SK-N-SH (cell line): ENCODE measurements around the gene HS6ST3. TPM values are rescaled to one million over a fixed set of nuclear protein-coding genes. Genes with fewer than 3 reads are reported as not detected.

Source experiments
- CTCF ChIA-PET: fragments of 300-600, 350-600 bp; formaldehyde crosslinking; extraction: SDS; loops from one replicate; lab custom pipeline; 2021; lab: Yijun Ruan, JAX
- POLR2A ChIA-PET: fragments of 350-600 bp; sonication (Branson Sonifier 250); formaldehyde crosslinking; extraction: SDS; loops from one replicate; lab custom pipeline; 2020; ENCODE audit warnings: antibody characterized with exemption, inconsistent platforms; lab: Yijun Ruan, JAX
- DNase-seq: peaks from one replicate; pipeline ENCODE4 v3.0.0; 2012
- H2AFZ ChIP-seq: fragments of 200-600 bp; sonication (generic); 2 replicates; pipeline ENCODE4 v1.8.1; 2016; ENCODE audit warnings: antibody characterized with exemption, mild to moderate bottlenecking, low read depth
- H3F3A ChIP-seq: fragments of 200-600 bp; sonication (generic); replicated peaks from 2 replicates; pipeline ENCODE3; 2016; ENCODE audit warnings: antibody characterized with exemption, mild to moderate bottlenecking; ENCODE audit not compliant: insufficient read depth
- H3K27ac ChIP-seq, 2 experiments: fragments of 200-500 bp in 1 of 2; fragments of 200-600 bp in 1 of 2; sonication (Bioruptor generic) in 1 of 2; sonication (generic), shearing (Covaris generic) in 1 of 2; 2 replicates each; pipeline versions ENCODE4 v1.5.1 to v1.6.1; 2014 to 2016; ENCODE audit warnings: low read depth in 2 of 2, inconsistent platforms in 1 of 2, low read length in 1 of 2, mild to moderate bottlenecking in 1 of 2, mixed read lengths in 1 of 2
- H3K27me3 ChIP-seq: fragments of 200-600 bp; sonication (generic), shearing (Covaris generic); 2 replicates; pipeline ENCODE4 v1.6.1; 2016; ENCODE audit warnings: mixed run types; ENCODE audit not compliant: insufficient read depth
- H3K36me3 ChIP-seq, 2 experiments: fragments of 200-500 bp in 1 of 2; fragments of 200-600 bp in 1 of 2; sonication (Bioruptor generic) in 1 of 2; sonication (generic) in 1 of 2; replicated peaks in 1 of 2; 2 replicates each; pipeline versions ENCODE3 to v1.5.1; 2014 to 2016; ENCODE audit warnings: low read length in 1 of 2, mild to moderate bottlenecking in 1 of 2; ENCODE audit not compliant: insufficient read depth in 2 of 2, control insufficient read depth in 1 of 2
- H3K4me1 ChIP-seq, 2 experiments: fragments of 200-500 bp in 1 of 2; fragments of 200-600 bp in 1 of 2; sonication (Bioruptor generic) in 1 of 2; sonication (generic), shearing (Covaris generic) in 1 of 2; 2 replicates each; pipeline versions ENCODE4 v1.5.1 to v1.6.1; 2014 to 2016; ENCODE audit warnings: low read depth in 1 of 2, low read length in 1 of 2, mixed run types in 1 of 2; ENCODE audit not compliant: insufficient read depth in 2 of 2, control insufficient read depth in 1 of 2
- H3K4me2 ChIP-seq: fragments of 200-600 bp; sonication (generic), shearing (Covaris generic); 2 replicates; pipeline ENCODE4 v1.6.1; 2017; ENCODE audit warnings: mixed run types
- H3K4me3 ChIP-seq, 2 experiments: fragments of 200-500 bp in 1 of 2; fragments of 200-600 bp in 1 of 2; sonication (Bioruptor generic) in 1 of 2; sonication (generic), shearing (Covaris generic) in 1 of 2; 2 replicates each; pipeline versions ENCODE4 v1.5.1 to v1.8.1; 2014 to 2016; ENCODE audit warnings: low read depth in 2 of 2, inconsistent platforms in 1 of 2, low read length in 1 of 2, mild to moderate bottlenecking in 1 of 2, mixed read lengths in 1 of 2, moderate library complexity in 1 of 2
- H3K79me2 ChIP-seq: fragments of 200-600 bp; sonication (generic); 2 replicates; pipeline ENCODE4 v1.8.1; 2017; ENCODE audit warnings: mild to moderate bottlenecking; ENCODE audit not compliant: insufficient read depth
- H3K9ac ChIP-seq: fragments of 200-600 bp; sonication (generic); 2 replicates; pipeline ENCODE4 v1.6.1; 2017; ENCODE audit warnings: mixed run types
- H3K9me2 ChIP-seq: fragments of 200-600 bp; sonication (generic); 2 replicates; pipeline ENCODE4 v1.6.1; 2017; ENCODE audit warnings: mixed run types
- H3K9me3 ChIP-seq: fragments of 200-600 bp; sonication (generic); 2 replicates; pipeline ENCODE4 v1.6.1; 2017; ENCODE audit warnings: mixed run types, mild to moderate bottlenecking, moderate library complexity
- H4K20me1 ChIP-seq: fragments of 200-600 bp; sonication (generic); 2 replicates; pipeline ENCODE4 v1.6.1; 2017; ENCODE audit warnings: mild to moderate bottlenecking, mixed run types; ENCODE audit not compliant: insufficient read depth
- EP300 ChIP-seq, 2 experiments: IDR thresholded peaks; 2 replicates each; pipeline versions ENCODE4 v1.4.0 to v1.6.1; 2012; ENCODE audit warnings: borderline replicate concordance in 1 of 2, low read depth in 1 of 2, low read length in 1 of 2
- FOSL2 ChIP-seq: IDR thresholded peaks from 2 replicates; pipeline ENCODE4 v1.4.0; 2012; ENCODE audit warnings: low read depth, mild to moderate bottlenecking, moderate library complexity, borderline replicate concordance
- RAD21 ChIP-seq: IDR thresholded peaks from 2 replicates; pipeline ENCODE4 v1.6.1; 2012; ENCODE audit warnings: mild to moderate bottlenecking, low read length
- RCOR1 ChIP-seq: fragments of 150-350 bp; IDR thresholded peaks from 2 replicates; pipeline ENCODE4 v1.6.1; 2017; ENCODE audit warnings: antibody characterized with exemption, low read length
- TAF1 ChIP-seq: IDR thresholded peaks from 2 replicates; pipeline ENCODE4 v1.6.1; 2012; ENCODE audit warnings: low read depth, mild to moderate bottlenecking, low read length, moderate library complexity, borderline replicate concordance
- TEAD4 ChIP-seq: IDR thresholded peaks from 2 replicates; pipeline ENCODE4 v1.4.0; 2012; ENCODE audit warnings: mild to moderate bottlenecking, borderline replicate concordance; ENCODE audit not compliant: insufficient read depth
- WGBS: methylation state at CpG from one replicate; pipeline ENCODE4 v1.1.6; 2017; ENCODE audit warnings: low lambda C conversion rate; 5-methylcytosine and 5-hydroxymethylcytosine counted together
- polyA plus RNA-seq, 3 experiments: library from polyadenylated mRNA; depleted of rRNA; stranded (reverse); fragments of >200 nt; gene quantifications; 2 replicates each; pipeline ENCODE4 v1.2.3, GENCODE V29; 2012
- TF ChIP-seq, protein P1 (sequence below): IDR thresholded peaks from 2 replicates; pipeline ENCODE4 v1.4.0; 2012; ENCODE audit warnings: low read depth, borderline replicate concordance
- TF ChIP-seq, protein P2 (sequence below): fragments of 150-350 bp; IDR thresholded peaks from 2 replicates; pipeline ENCODE4 v1.6.1; 2016; ENCODE audit warnings: mild to moderate bottlenecking, low read depth, low read length

Gene HS6ST3
- polyA plus RNA-seq, 1 of the 3 experiments (the other 2 are of a cell fraction): under 0.01 TPM

DNA sequence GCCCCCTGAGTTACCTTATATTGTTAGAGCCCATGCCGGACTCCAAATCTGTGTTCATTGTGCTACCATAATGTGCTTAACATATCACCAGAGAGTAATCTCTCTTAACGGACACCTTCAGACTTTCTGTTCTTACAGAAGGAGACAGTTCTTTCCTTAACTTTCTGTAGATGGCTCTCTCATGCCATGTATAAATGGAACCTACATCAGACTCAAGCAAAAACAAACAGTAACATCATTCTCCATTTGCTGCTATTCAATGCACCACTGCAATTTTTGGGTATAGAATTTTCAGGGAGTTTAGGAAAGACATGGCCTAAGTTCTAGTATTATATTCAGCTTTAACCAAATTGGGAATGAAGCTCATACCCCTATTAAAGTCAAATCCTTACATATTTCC, 24.1 kb upstream of the HS6ST3 start:
- 71% methylated on average over 2 of the region's 2 CpGs for WGBS
- TF ChIP-seq RAD21: peak; percentile 39
- TF ChIP-seq, protein P1, sequence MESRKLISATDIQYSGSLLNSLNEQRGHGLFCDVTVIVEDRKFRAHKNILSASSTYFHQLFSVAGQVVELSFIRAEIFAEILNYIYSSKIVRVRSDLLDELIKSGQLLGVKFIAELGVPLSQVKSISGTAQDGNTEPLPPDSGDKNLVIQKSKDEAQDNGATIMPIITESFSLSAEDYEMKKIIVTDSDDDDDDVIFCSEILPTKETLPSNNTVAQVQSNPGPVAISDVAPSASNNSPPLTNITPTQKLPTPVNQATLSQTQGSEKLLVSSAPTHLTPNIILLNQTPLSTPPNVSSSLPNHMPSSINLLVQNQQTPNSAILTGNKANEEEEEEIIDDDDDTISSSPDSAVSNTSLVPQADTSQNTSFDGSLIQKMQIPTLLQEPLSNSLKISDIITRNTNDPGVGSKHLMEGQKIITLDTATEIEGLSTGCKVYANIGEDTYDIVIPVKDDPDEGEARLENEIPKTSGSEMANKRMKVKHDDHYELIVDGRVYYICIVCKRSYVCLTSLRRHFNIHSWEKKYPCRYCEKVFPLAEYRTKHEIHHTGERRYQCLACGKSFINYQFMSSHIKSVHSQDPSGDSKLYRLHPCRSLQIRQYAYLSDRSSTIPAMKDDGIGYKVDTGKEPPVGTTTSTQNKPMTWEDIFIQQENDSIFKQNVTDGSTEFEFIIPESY: no peak
- TF ChIP-seq, all 33 proteins: peak for 1
- H3K27me3 ChIP-seq: no peaks in the 10 kb centered on the region
- H3K79me2 ChIP-seq: no peaks in the 10 kb centered on the region
- H3K9me3 ChIP-seq: no peaks in the 10 kb centered on the region
- ChIA-PET CTCF (interaction anchor here (1.1 to 3.5 kb wide), 4 partner anchors 8 to 751 kb away, joined by 3 to 13 read pairs (median 5); partner anchors contain the start of gene UGGT2), POLR2A (no interaction called here)
- no peak overlapping the region for H2AFZ ChIP-seq
- no peak for DNase-seq
- H4K20me1 ChIP-seq: no peaks in the 10 kb centered on the region
- no peaks in the 10 kb centered on the region for H3K36me3 ChIP-seq
- no peak overlapping the region for H3K9ac ChIP-seq
- no peak overlapping the region for H3K4me2 ChIP-seq
- H3K27ac ChIP-seq: no peak overlapping the region
- H3K4me3 ChIP-seq: no peak overlapping the region
- H3K4me1 ChIP-seq: no peaks in the 10 kb centered on the region
- no peaks in the 10 kb centered on the region for H3F3A ChIP-seq
- no peaks in the 10 kb centered on the region for H3K9me2 ChIP-seq

DNA sequence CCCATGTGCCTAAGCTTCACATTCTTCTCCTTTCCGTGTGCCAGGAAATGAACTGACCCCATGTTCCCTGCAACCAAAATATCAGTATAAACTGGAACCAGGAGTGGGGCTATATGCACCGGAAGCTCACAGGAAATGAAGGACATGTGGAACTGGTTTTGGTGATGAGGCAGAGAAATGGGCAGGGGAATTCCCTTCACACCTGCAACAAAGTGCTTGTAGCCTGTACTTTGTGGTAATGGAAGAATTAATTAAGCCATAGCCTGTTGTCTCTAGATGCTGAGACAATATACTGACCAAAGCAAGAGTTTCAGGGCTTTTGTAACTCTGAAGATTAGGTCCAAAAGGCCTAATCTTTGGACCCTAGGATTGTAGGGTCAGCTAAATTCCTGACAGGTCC, 21.2 kb upstream of the HS6ST3 start:
- no peak overlapping the region for H3K9ac ChIP-seq
- H2AFZ ChIP-seq: no peak overlapping the region
- H3K4me2 ChIP-seq: no peak overlapping the region
- no peaks in the 10 kb centered on the region for H3K4me1 ChIP-seq
- POLR2A ChIA-PET: no interaction called here
- H3K27ac ChIP-seq: no peak overlapping the region
- TF ChIP-seq FOSL2 (no peak), RCOR1 (no peak), TAF1 (no peak), TEAD4 (no peak), EP300 (IDR thresholded peaks at IDR 0.05; ENCODE audit: borderline replicate concordance in 1 of 2, low read depth in 1 of 2, low read length in 1 of 2) (no peak)
- TF ChIP-seq, protein P2, sequence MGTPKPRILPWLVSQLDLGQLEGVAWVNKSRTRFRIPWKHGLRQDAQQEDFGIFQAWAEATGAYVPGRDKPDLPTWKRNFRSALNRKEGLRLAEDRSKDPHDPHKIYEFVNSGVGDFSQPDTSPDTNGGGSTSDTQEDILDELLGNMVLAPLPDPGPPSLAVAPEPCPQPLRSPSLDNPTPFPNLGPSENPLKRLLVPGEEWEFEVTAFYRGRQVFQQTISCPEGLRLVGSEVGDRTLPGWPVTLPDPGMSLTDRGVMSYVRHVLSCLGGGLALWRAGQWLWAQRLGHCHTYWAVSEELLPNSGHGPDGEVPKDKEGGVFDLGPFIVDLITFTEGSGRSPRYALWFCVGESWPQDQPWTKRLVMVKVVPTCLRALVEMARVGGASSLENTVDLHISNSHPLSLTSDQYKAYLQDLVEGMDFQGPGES: no peak
- TF ChIP-seq, protein P1: no peak
- TF ChIP-seq, all 33 proteins: peak for 0
- 47% methylated on average over 2 of the region's 2 CpGs for WGBS
- H4K20me1 ChIP-seq: no peaks in the 10 kb centered on the region
- no peaks in the 10 kb centered on the region for H3F3A ChIP-seq
- no peaks in the 10 kb centered on the region for H3K9me2 ChIP-seq
- H3K79me2 ChIP-seq: no peaks in the 10 kb centered on the region
- no peaks in the 10 kb centered on the region for H3K9me3 ChIP-seq
- CTCF ChIA-PET: interaction anchor here (0.8 to 3.5 kb wide), 3 partner anchors 11 to 24 kb away, joined by 3 to 13 read pairs (median 5); partner anchors contain the start of gene UGGT2
- H3K27me3 ChIP-seq: peaks cover 2% of the 10 kb centered on the region; the same call in 1 of the 2 replicates
- H3K4me3 ChIP-seq: no peak overlapping the region
- H3K36me3 ChIP-seq: no peaks in the 10 kb centered on the region
- DNase-seq: no peak
